Loucy (cell line): Measurements from ENCODE around the gene MC2R.

Experiments
- CTCF ChIP-seq: fragments of 200-600 bp; sonication (generic); conservative IDR thresholded peaks from 2 replicates; pipeline ENCODE4 v1.5.1; 2014; ENCODE audit warnings: mild to moderate bottlenecking, antibody characterized with exemption, low read length
- EZH2phosphoT487 ChIP-seq: fragments of 200-600 bp; IDR thresholded peaks from 2 replicates; pipeline ENCODE4 v1.6.1; 2018; ENCODE audit warnings: antibody characterized with exemption, mild to moderate bottlenecking, moderate library complexity, borderline replicate concordance

- TF ChIP-seq CTCF (no peak), EZH2phosphoT487 (no peak)
Measured at GRCh38 chr18:13934058-13934457, 18.7 kb upstream of the MC2R start.
